SK-N-SH (cell line): Measurements from ENCODE around the gene FMNL2. TPM values are rescaled to one million over a fixed set of nuclear protein-coding genes. Genes with fewer than 3 reads are reported as not detected.

Experiments used
- CTCF ChIA-PET: fragments of 300-600, 350-600 bp; formaldehyde crosslinking; extraction: SDS; loops from one replicate; lab custom pipeline; 2021; lab: Yijun Ruan, JAX
- POLR2A ChIA-PET: fragments of 350-600 bp; sonication (Branson Sonifier 250); formaldehyde crosslinking; extraction: SDS; loops from one replicate; lab custom pipeline; 2020; ENCODE audit warnings: antibody characterized with exemption, inconsistent platforms; lab: Yijun Ruan, JAX
- DNase-seq: peaks from one replicate; pipeline ENCODE4 v3.0.0; 2012
- H2AFZ ChIP-seq: fragments of 200-600 bp; sonication (generic); 2 replicates; pipeline ENCODE4 v1.8.1; 2016; ENCODE audit warnings: antibody characterized with exemption, mild to moderate bottlenecking, low read depth
- H3F3A ChIP-seq: fragments of 200-600 bp; sonication (generic); replicated peaks from 2 replicates; pipeline ENCODE3; 2016; ENCODE audit warnings: antibody characterized with exemption, mild to moderate bottlenecking; ENCODE audit not compliant: insufficient read depth
- H3K27ac ChIP-seq, 2 experiments: fragments of 200-500 bp in 1 of 2; fragments of 200-600 bp in 1 of 2; sonication (Bioruptor generic) in 1 of 2; sonication (generic), shearing (Covaris generic) in 1 of 2; 2 replicates each; pipeline versions ENCODE4 v1.5.1 to v1.6.1; 2014 to 2016; ENCODE audit warnings: low read depth in 2 of 2, inconsistent platforms in 1 of 2, low read length in 1 of 2, mild to moderate bottlenecking in 1 of 2, mixed read lengths in 1 of 2
- H3K27me3 ChIP-seq: fragments of 200-600 bp; sonication (generic), shearing (Covaris generic); 2 replicates; pipeline ENCODE4 v1.6.1; 2016; ENCODE audit warnings: mixed run types; ENCODE audit not compliant: insufficient read depth
- H3K36me3 ChIP-seq, 2 experiments: fragments of 200-500 bp in 1 of 2; fragments of 200-600 bp in 1 of 2; sonication (Bioruptor generic) in 1 of 2; sonication (generic) in 1 of 2; replicated peaks in 1 of 2; 2 replicates each; pipeline versions ENCODE3 to v1.5.1; 2014 to 2016; ENCODE audit warnings: low read length in 1 of 2, mild to moderate bottlenecking in 1 of 2; ENCODE audit not compliant: insufficient read depth in 2 of 2, control insufficient read depth in 1 of 2
- H3K4me1 ChIP-seq, 2 experiments: fragments of 200-500 bp in 1 of 2; fragments of 200-600 bp in 1 of 2; sonication (Bioruptor generic) in 1 of 2; sonication (generic), shearing (Covaris generic) in 1 of 2; 2 replicates each; pipeline versions ENCODE4 v1.5.1 to v1.6.1; 2014 to 2016; ENCODE audit warnings: low read depth in 1 of 2, low read length in 1 of 2, mixed run types in 1 of 2; ENCODE audit not compliant: insufficient read depth in 2 of 2, control insufficient read depth in 1 of 2
- H3K4me2 ChIP-seq: fragments of 200-600 bp; sonication (generic), shearing (Covaris generic); 2 replicates; pipeline ENCODE4 v1.6.1; 2017; ENCODE audit warnings: mixed run types
- H3K4me3 ChIP-seq, 2 experiments: fragments of 200-500 bp in 1 of 2; fragments of 200-600 bp in 1 of 2; sonication (Bioruptor generic) in 1 of 2; sonication (generic), shearing (Covaris generic) in 1 of 2; 2 replicates each; pipeline versions ENCODE4 v1.5.1 to v1.8.1; 2014 to 2016; ENCODE audit warnings: low read depth in 2 of 2, inconsistent platforms in 1 of 2, low read length in 1 of 2, mild to moderate bottlenecking in 1 of 2, mixed read lengths in 1 of 2, moderate library complexity in 1 of 2
- H3K79me2 ChIP-seq: fragments of 200-600 bp; sonication (generic); 2 replicates; pipeline ENCODE4 v1.8.1; 2017; ENCODE audit warnings: mild to moderate bottlenecking; ENCODE audit not compliant: insufficient read depth
- H3K9ac ChIP-seq: fragments of 200-600 bp; sonication (generic); 2 replicates; pipeline ENCODE4 v1.6.1; 2017; ENCODE audit warnings: mixed run types
- H3K9me2 ChIP-seq: fragments of 200-600 bp; sonication (generic); 2 replicates; pipeline ENCODE4 v1.6.1; 2017; ENCODE audit warnings: mixed run types
- H3K9me3 ChIP-seq: fragments of 200-600 bp; sonication (generic); 2 replicates; pipeline ENCODE4 v1.6.1; 2017; ENCODE audit warnings: mixed run types, mild to moderate bottlenecking, moderate library complexity
- H4K20me1 ChIP-seq: fragments of 200-600 bp; sonication (generic); 2 replicates; pipeline ENCODE4 v1.6.1; 2017; ENCODE audit warnings: mild to moderate bottlenecking, mixed run types; ENCODE audit not compliant: insufficient read depth
- CHD2 ChIP-seq: fragments of 150-350 bp; IDR thresholded peaks from 2 replicates; pipeline ENCODE4 v1.6.1; 2018; ENCODE audit warnings: low read length; ENCODE audit not compliant: partially characterized antibody
- CTCF ChIP-seq: fragments of 200-600 bp; sonication (generic); IDR thresholded peaks from 2 replicates; pipeline ENCODE4 v1.6.1; 2017; ENCODE audit warnings: antibody characterized with exemption, mild to moderate bottlenecking, moderate library complexity
- ELF1 ChIP-seq: IDR thresholded peaks from 2 replicates; pipeline ENCODE4 v1.4.0; 2012
- EP300 ChIP-seq, 2 experiments: IDR thresholded peaks; 2 replicates each; pipeline versions ENCODE4 v1.4.0 to v1.6.1; 2012; ENCODE audit warnings: borderline replicate concordance in 1 of 2, low read depth in 1 of 2, low read length in 1 of 2
- EZH2phosphoT487 ChIP-seq: fragments of 200-600 bp; sonication (generic); IDR thresholded peaks from 2 replicates; pipeline ENCODE4 v1.6.1; 2017; ENCODE audit warnings: low read depth, mixed run types, mild to moderate bottlenecking, antibody characterized with exemption, moderate library complexity, borderline replicate concordance
- FOSL2 ChIP-seq: IDR thresholded peaks from 2 replicates; pipeline ENCODE4 v1.4.0; 2012; ENCODE audit warnings: low read depth, mild to moderate bottlenecking, moderate library complexity, borderline replicate concordance
- FOXJ3 ChIP-seq: sonication (generic); formaldehyde crosslinking; IDR thresholded peaks from 2 replicates; pipeline ENCODE4 v1.5.1; 2020; ENCODE audit warnings: mild to moderate bottlenecking, missing genetic modification reagents
- FOXM1 ChIP-seq: IDR thresholded peaks from 2 replicates; pipeline ENCODE4 v1.4.0; 2012; ENCODE audit warnings: low read depth, mild to moderate bottlenecking
- JUND ChIP-seq: IDR thresholded peaks from 2 replicates; pipeline ENCODE4 v1.4.0; 2012
- MEF2A ChIP-seq: IDR thresholded peaks from 2 replicates; pipeline ENCODE4 v1.4.0; 2012; ENCODE audit warnings: low read depth, borderline replicate concordance
- MXI1 ChIP-seq: IDR thresholded peaks from 2 replicates; pipeline ENCODE4 v1.6.1; 2012; ENCODE audit warnings: mild to moderate bottlenecking, low read depth, low read length, improper control_type of control experiment
- POLR2AphosphoS5 ChIP-seq: IDR thresholded peaks from 2 replicates; pipeline ENCODE4 v1.6.1; 2012; ENCODE audit warnings: low read depth, low read length
- RCOR1 ChIP-seq: fragments of 150-350 bp; IDR thresholded peaks from 2 replicates; pipeline ENCODE4 v1.6.1; 2017; ENCODE audit warnings: antibody characterized with exemption, low read length
- SIN3A ChIP-seq: IDR thresholded peaks from 2 replicates; pipeline ENCODE4 v1.6.1; 2012; ENCODE audit warnings: low read depth, mild to moderate bottlenecking, low read length, moderate library complexity, borderline replicate concordance
- TAF1 ChIP-seq: IDR thresholded peaks from 2 replicates; pipeline ENCODE4 v1.6.1; 2012; ENCODE audit warnings: low read depth, mild to moderate bottlenecking, low read length, moderate library complexity, borderline replicate concordance
- TCF12 ChIP-seq: IDR thresholded peaks from 2 replicates; pipeline ENCODE4 v1.4.0; 2012
- USF1 ChIP-seq: IDR thresholded peaks from 2 replicates; pipeline ENCODE4 v1.4.0; 2012; ENCODE audit warnings: low read depth, borderline replicate concordance
- ZBTB33 ChIP-seq: IDR thresholded peaks from 2 replicates; pipeline ENCODE4 v1.4.0; 2012; ENCODE audit warnings: low read depth, borderline replicate concordance
- WGBS: methylation state at CpG from one replicate; pipeline ENCODE4 v1.1.6; 2017; ENCODE audit warnings: low lambda C conversion rate; 5-methylcytosine and 5-hydroxymethylcytosine counted together
- polyA plus RNA-seq, 3 experiments: library from polyadenylated mRNA; depleted of rRNA; stranded (reverse); fragments of >200 nt; gene quantifications; 2 replicates each; pipeline ENCODE4 v1.2.3, GENCODE V29; 2012
- TF ChIP-seq, protein P1 (sequence below): fragments of 150-350 bp; IDR thresholded peaks from 2 replicates; pipeline ENCODE4 v1.6.1; 2017; ENCODE audit warnings: antibody characterized with exemption, low read length, low read depth, borderline replicate concordance

The FMNL2 gene
- polyA plus RNA-seq, 1 of the 3 experiments (the other 2 are of a cell fraction): 14.5 TPM

DNA sequence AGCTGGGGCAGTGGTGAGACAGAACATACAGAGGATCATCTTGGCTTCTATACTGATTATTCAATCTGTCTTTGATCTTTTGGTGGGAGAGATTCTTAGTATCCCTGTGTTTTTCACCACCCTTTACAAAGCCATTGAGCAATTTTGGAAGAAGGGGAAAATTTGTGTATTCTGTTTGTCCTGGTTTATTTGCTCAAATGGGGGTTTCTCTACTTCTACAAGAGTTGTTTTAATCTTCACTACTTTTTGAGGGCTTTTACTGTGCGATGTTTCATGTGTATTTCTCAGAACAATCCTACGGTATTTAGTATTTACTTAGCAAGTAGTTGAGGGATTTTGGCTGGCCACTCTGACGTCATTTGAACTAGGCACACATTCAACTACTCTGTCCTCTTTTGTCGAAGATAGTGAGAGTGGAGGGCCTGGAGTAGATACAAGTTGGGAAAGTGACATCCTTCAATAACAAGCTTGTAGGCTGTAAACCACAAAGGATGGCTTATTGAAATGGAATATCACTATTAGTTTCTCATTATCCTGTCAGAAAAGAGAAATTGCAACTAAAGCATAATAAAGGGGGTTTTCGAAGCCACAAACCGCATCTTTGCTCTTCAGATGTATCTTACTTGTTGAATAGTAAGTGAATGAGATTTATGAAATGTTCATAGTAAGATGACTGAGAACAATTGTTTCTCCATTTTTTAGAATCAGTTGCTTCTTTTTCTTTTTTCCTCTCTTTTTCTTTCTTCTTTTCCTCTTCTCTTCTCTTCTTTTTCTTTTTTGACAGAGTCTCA is 24.8 kb downstream of the FMNL2 start:
- no peaks in the 10 kb centered on the region for H3K27me3 ChIP-seq
- H3K4me1 ChIP-seq: peaks cover 0 to 11% of the 10 kb centered on the region in 2 experiments; a peak in 2 of 4 replicates
- H3K9me3 ChIP-seq: no peaks in the 10 kb centered on the region
- no peak overlapping the region for H3K27ac ChIP-seq
- peaks cover 14% of the 10 kb centered on the region for H3F3A ChIP-seq
- CTCF ChIA-PET: no interaction called here
- H3K36me3 ChIP-seq: no peaks in the 10 kb centered on the region
- H3K4me3 ChIP-seq: no peak overlapping the region
- TF ChIP-seq USF1: no peak
- no peak for TF ChIP-seq MXI1
- TF ChIP-seq SIN3A: no peak
- TF ChIP-seq CTCF: no peak
- no peak for TF ChIP-seq JUND
- WGBS: 89% methylated on average over 6 of the region's 6 CpGs
- H3K9ac ChIP-seq: no peak overlapping the region
- no peak for DNase-seq
- H3K9me2 ChIP-seq: no peaks in the 10 kb centered on the region
- no peak overlapping the region for H2AFZ ChIP-seq
- H3K4me2 ChIP-seq: no peak overlapping the region
- POLR2A ChIA-PET: interaction anchor here (0.6 kb wide), 1 partner anchor 357 kb away, joined by 3 read pairs; the partner anchor contains the start of gene PRPF40A
- H4K20me1 ChIP-seq: 0 out of 2 replicates have a peak, but pooled peaks cover 4% of the 10 kb centered on the region
- peaks cover 39% of the 10 kb centered on the region; the same call in 1 of the 2 replicates for H3K79me2 ChIP-seq

GRCh38 chr2:152363936-152364335 is 29.0 kb downstream of the FMNL2 start:
- no peaks in the 10 kb centered on the region for H3K9me3 ChIP-seq
- 100% methylated on average over 1 of the region's 1 CpG for WGBS
- no peak overlapping the region for H3K4me2 ChIP-seq
- H2AFZ ChIP-seq: no peak overlapping the region
- H3K36me3 ChIP-seq: no peaks in the 10 kb centered on the region
- POLR2A ChIA-PET: no interaction called here
- H3F3A ChIP-seq: peaks cover 4% of the 10 kb centered on the region
- H3K4me3 ChIP-seq: no peak overlapping the region
- H3K79me2 ChIP-seq: peaks cover 67% of the 10 kb centered on the region
- H3K9ac ChIP-seq: no peak overlapping the region
- DNase-seq: no peak
- TF ChIP-seq TAF1: no peak
- TF ChIP-seq POLR2AphosphoS5: no peak
- TF ChIP-seq FOSL2: no peak
- TF ChIP-seq CHD2: no peak
- TF ChIP-seq FOXJ3 (CRISPR knock-in tag): no peak
- no peak for TF ChIP-seq TCF12
- no peak for TF ChIP-seq ZBTB33
- no peak for TF ChIP-seq FOXM1
- no peak for TF ChIP-seq RCOR1
- TF ChIP-seq, protein P1, sequence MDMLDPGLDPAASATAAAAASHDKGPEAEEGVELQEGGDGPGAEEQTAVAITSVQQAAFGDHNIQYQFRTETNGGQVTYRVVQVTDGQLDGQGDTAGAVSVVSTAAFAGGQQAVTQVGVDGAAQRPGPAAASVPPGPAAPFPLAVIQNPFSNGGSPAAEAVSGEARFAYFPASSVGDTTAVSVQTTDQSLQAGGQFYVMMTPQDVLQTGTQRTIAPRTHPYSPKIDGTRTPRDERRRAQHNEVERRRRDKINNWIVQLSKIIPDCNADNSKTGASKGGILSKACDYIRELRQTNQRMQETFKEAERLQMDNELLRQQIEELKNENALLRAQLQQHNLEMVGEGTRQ: no peak
- no peak for TF ChIP-seq SIN3A
- no peak for TF ChIP-seq USF1
- no peak for TF ChIP-seq ELF1
- no peak for TF ChIP-seq EP300 (IDR thresholded peaks at IDR 0.05; ENCODE audit: borderline replicate concordance in 1 of 2, low read depth in 1 of 2, low read length in 1 of 2)
- no peak for TF ChIP-seq EZH2phosphoT487
- no peak for TF ChIP-seq MXI1
- no peak for TF ChIP-seq MEF2A
- TF ChIP-seq, all 33 proteins: peak for 0
- CTCF ChIA-PET: no interaction called here
- no peak overlapping the region for H3K27ac ChIP-seq
- H3K4me1 ChIP-seq: peaks cover 5 to 9% of the 10 kb centered on the region in 2 experiments; a peak in 3 of 4 replicates
- peaks cover 4% of the 10 kb centered on the region; the same call in 1 of the 2 replicates for H4K20me1 ChIP-seq
- no peaks in the 10 kb centered on the region for H3K9me2 ChIP-seq
- no peaks in the 10 kb centered on the region for H3K27me3 ChIP-seq
